Activated CD4-positive, alpha-beta memory T cell treated with anti-CD3 and anti-CD28 coated beads, Interleukin-2, amount 10 ng/mL, durations not matched to agents 7 days and 5 days (primary cell): ENCODE measurements around the gene ZNF646. TPM values are rescaled to one million over a fixed set of nuclear protein-coding genes. Genes with fewer than 3 reads are reported as not detected.

Experiments
- CTCF ChIA-PET: fragments of 350-600 bp; sonication (Branson Sonifier 250); formaldehyde crosslinking; loops from one replicate; lab custom pipeline; 2021; ENCODE audit warnings: antibody characterized with exemption, inconsistent platforms; lab: Charles Lee
- POLR2A ChIA-PET: fragments of 350-600 bp; sonication (Branson Sonifier 250); formaldehyde crosslinking; loops from one replicate; lab custom pipeline; 2021; ENCODE audit warnings: antibody characterized with exemption; lab: Charles Lee
- DNase-seq: peaks from one replicate; pipeline ENCODE4 v3.0.0-alpha.2; 2020
- H3K27ac Mint-ChIP-seq: one replicate; pipeline ENCODE4 v1.8.0; 2021; ENCODE audit warnings: mild to moderate bottlenecking, mixed read lengths
- H3K27me3 Mint-ChIP-seq: one replicate; pipeline ENCODE4 v1.8.0; 2021; ENCODE audit warnings: mixed read lengths
- H3K36me3 Mint-ChIP-seq: one replicate; pipeline ENCODE4 v1.8.0; 2021; ENCODE audit warnings: low read depth, mixed read lengths
- H3K4me1 Mint-ChIP-seq: one replicate; pipeline ENCODE4 v1.8.0; 2021; ENCODE audit warnings: mixed read lengths
- H3K4me3 Mint-ChIP-seq: one replicate; pipeline ENCODE4 v1.8.0; 2021; ENCODE audit warnings: mild to moderate bottlenecking, mixed read lengths
- H3K9me3 Mint-ChIP-seq: one replicate; pipeline ENCODE4 v1.8.0; 2021; ENCODE audit warnings: mixed read lengths
- total RNA-seq, 2 experiments: library from RNA; stranded (reverse); gene quantifications; one replicate each; pipeline ENCODE4 v1.2.3, GENCODE V29; 2021

The ZNF646 gene
- total RNA-seq, 2 experiments from 2014 or later, result 31.9 to 32.1 TPM

- no peaks in the 10 kb centered on the region for H3K27me3 Mint-ChIP-seq
- no peak overlapping the region for H3K4me3 Mint-ChIP-seq
- CTCF ChIA-PET, result no interaction called here
- DNase-seq, result no peak
- POLR2A ChIA-PET, result interaction anchor here (1.1 kb wide), 1 partner anchor 10 kb away, joined by 3 read pairs; no protein-coding TSS in a partner anchor
- no peaks in the 10 kb centered on the region for H3K9me3 Mint-ChIP-seq
- peaks cover 13% of the 10 kb centered on the region for H3K4me1 Mint-ChIP-seq
- peaks cover 53% of the 10 kb centered on the region for H3K36me3 Mint-ChIP-seq
- no peak overlapping the region for H3K27ac Mint-ChIP-seq
These were observed 7.5 kb downstream of the ZNF646 start for GRCh38 chr16:31081428-31082351.

- CTCF ChIA-PET, result no interaction called here
- POLR2A ChIA-PET, result no interaction called here
- no peaks in the 10 kb centered on the region for H3K27me3 Mint-ChIP-seq
- no peak overlapping the region for H3K4me3 Mint-ChIP-seq
- H3K27ac Mint-ChIP-seq, result no peak overlapping the region
- no peaks in the 10 kb centered on the region for H3K9me3 Mint-ChIP-seq
- no peak for DNase-seq
- peaks cover 13% of the 10 kb centered on the region for H3K4me1 Mint-ChIP-seq
- H3K36me3 Mint-ChIP-seq, result peaks cover 45% of the 10 kb centered on the region
These were observed 8.3 kb downstream of the ZNF646 start for GRCh38 chr16:31082368-31083045.

GRCh38 chr16:31083081-31083480 lies 8.9 kb downstream of the ZNF646 start:
- DNase-seq, result no peak
- Mint-ChIP-seq H3K4me3 (no peak overlapping the region), H3K9me3 (no peaks in the 10 kb centered on the region), H3K4me1 (peaks cover 12% of the 10 kb centered on the region), H3K27ac (no peak overlapping the region), H3K27me3 (no peaks in the 10 kb centered on the region), H3K36me3 (peaks cover 39% of the 10 kb centered on the region)
- ChIA-PET CTCF (no interaction called here), POLR2A (interaction anchor here (1.8 kb wide), 1 partner anchor 9 kb away, joined by 7 read pairs; the partner anchor contains the start of genes ZNF646 and ZNF668)

GRCh38 chr16:31083556-31083955 lies 9.3 kb downstream of the ZNF646 start:
- Mint-ChIP-seq H3K27ac (no peak overlapping the region), H3K9me3 (no peaks in the 10 kb centered on the region), H3K36me3 (peaks cover 34% of the 10 kb centered on the region), H3K4me3 (no peak overlapping the region), H3K27me3 (no peaks in the 10 kb centered on the region), H3K4me1 (peaks cover 11% of the 10 kb centered on the region)
- POLR2A ChIA-PET, result interaction anchor here (1.8 kb wide), 1 partner anchor 10 kb away, joined by 7 read pairs; the partner anchor contains the start of genes ZNF646 and ZNF668
- no peak for DNase-seq
- CTCF ChIA-PET, result no interaction called here

GRCh38 chr16:31083981-31084380 lies 9.8 kb downstream of the ZNF646 start:
- H3K36me3 Mint-ChIP-seq, result peaks cover 30% of the 10 kb centered on the region
- H3K9me3 Mint-ChIP-seq, result no peaks in the 10 kb centered on the region
- CTCF ChIA-PET, result no interaction called here
- no peak overlapping the region for H3K27ac Mint-ChIP-seq
- no peak for DNase-seq
- peaks cover 8% of the 10 kb centered on the region for H3K4me1 Mint-ChIP-seq
- no peaks in the 10 kb centered on the region for H3K27me3 Mint-ChIP-seq
- POLR2A ChIA-PET, result interaction anchor here (1.8 kb wide), 1 partner anchor 10 kb away, joined by 7 read pairs; the partner anchor contains the start of genes ZNF646 and ZNF668
- no peak overlapping the region for H3K4me3 Mint-ChIP-seq

GRCh38 chr16:31084584-31085302 lies 10.5 kb downstream of the ZNF646 start:
- H3K4me1 Mint-ChIP-seq, result peaks cover 7% of the 10 kb centered on the region
- ChIA-PET CTCF (no interaction called here), POLR2A (interaction anchor here (1.8 kb wide), 1 partner anchor 11 kb away, joined by 7 read pairs; the partner anchor contains the start of genes ZNF646 and ZNF668)
- H3K27ac Mint-ChIP-seq, result no peak overlapping the region
- no peak overlapping the region for H3K4me3 Mint-ChIP-seq
- no peaks in the 10 kb centered on the region for H3K27me3 Mint-ChIP-seq
- no peak for DNase-seq
- peaks cover 22% of the 10 kb centered on the region for H3K36me3 Mint-ChIP-seq
- H3K9me3 Mint-ChIP-seq, result no peaks in the 10 kb centered on the region

GRCh38 chr16:31085411-31085810 lies 11.2 kb downstream of the ZNF646 start:
- no peak for DNase-seq
- ChIA-PET CTCF (no interaction called here), POLR2A (no interaction called here)
- Mint-ChIP-seq H3K4me3 (no peak overlapping the region), H3K27ac (no peak overlapping the region), H3K36me3 (peaks cover 21% of the 10 kb centered on the region), H3K4me1 (peaks cover 7% of the 10 kb centered on the region), H3K9me3 (no peaks in the 10 kb centered on the region), H3K27me3 (no peaks in the 10 kb centered on the region)

GRCh38 chr16:31085873-31086628 lies 11.8 kb downstream of the ZNF646 start:
- peaks cover 20% of the 10 kb centered on the region for H3K36me3 Mint-ChIP-seq
- ChIA-PET CTCF (no interaction called here), POLR2A (interaction anchor here (1.0 kb wide), 1 partner anchor 9 kb away, joined by 3 read pairs; no protein-coding TSS in a partner anchor)
- H3K4me1 Mint-ChIP-seq, result peaks cover 2% of the 10 kb centered on the region
- no peak for DNase-seq
- no peak overlapping the region for H3K4me3 Mint-ChIP-seq
- no peaks in the 10 kb centered on the region for H3K27me3 Mint-ChIP-seq
- no peaks in the 10 kb centered on the region for H3K9me3 Mint-ChIP-seq
- no peak overlapping the region for H3K27ac Mint-ChIP-seq

GRCh38 chr16:31086629-31086906 lies 12.3 kb downstream of the ZNF646 start:
- CTCF ChIA-PET, result no interaction called here
- peaks cover 2% of the 10 kb centered on the region for H3K4me1 Mint-ChIP-seq
- H3K4me3 Mint-ChIP-seq, result no peak overlapping the region
- no peak overlapping the region for H3K27ac Mint-ChIP-seq
- DNase-seq, result no peak
- no peaks in the 10 kb centered on the region for H3K27me3 Mint-ChIP-seq
- POLR2A ChIA-PET, result interaction anchor here (1.0 kb wide), 1 partner anchor 10 kb away, joined by 3 read pairs; no protein-coding TSS in a partner anchor
- peaks cover 20% of the 10 kb centered on the region for H3K36me3 Mint-ChIP-seq
- H3K9me3 Mint-ChIP-seq, result no peaks in the 10 kb centered on the region

GRCh38 chr16:31087481-31087880 lies 13.3 kb downstream of the ZNF646 start:
- Mint-ChIP-seq H3K27ac (no peak overlapping the region), H3K4me3 (no peak overlapping the region), H3K4me1 (peaks cover 2% of the 10 kb centered on the region), H3K9me3 (no peaks in the 10 kb centered on the region), H3K27me3 (no peaks in the 10 kb centered on the region), H3K36me3 (peaks cover 16% of the 10 kb centered on the region)
- ChIA-PET POLR2A (interaction anchor here (3.5 kb wide), 1 partner anchor 14 kb away, joined by 10 read pairs; the partner anchor contains the start of genes ZNF646 and ZNF668), CTCF (interaction anchor here (0.6 kb wide), 1 partner anchor 14 kb away, joined by 9 read pairs; no protein-coding TSS in a partner anchor)
- DNase-seq, result no peak

GRCh38 chr16:31087971-31088370 lies 13.7 kb downstream of the ZNF646 start:
- peaks cover 14% of the 10 kb centered on the region for H3K36me3 Mint-ChIP-seq
- ChIA-PET CTCF (no interaction called here), POLR2A (interaction anchor here (3.5 kb wide), 1 partner anchor 14 kb away, joined by 10 read pairs; the partner anchor contains the start of genes ZNF646 and ZNF668)
- H3K9me3 Mint-ChIP-seq, result no peaks in the 10 kb centered on the region
- no peaks in the 10 kb centered on the region for H3K27me3 Mint-ChIP-seq
- DNase-seq, result no peak
- H3K4me3 Mint-ChIP-seq, result no peak overlapping the region
- H3K4me1 Mint-ChIP-seq, result peaks cover 7% of the 10 kb centered on the region
- no peak overlapping the region for H3K27ac Mint-ChIP-seq
